Activated naive CD8-positive, alpha-beta T cell (primary cell): ENCODE results near the gene SSPN.
"Not testable (repeated sequence)": the region's sequence is repeated elsewhere in the genome, so short reads cannot be mapped to it uniquely, and the experiment has no call there.

Experiments used
- H3K27ac Mint-ChIP-seq: one replicate; pipeline ENCODE4 v1.8.0; 2021; ENCODE audit warnings: mixed read lengths
- H3K27me3 Mint-ChIP-seq: one replicate; pipeline ENCODE4 v1.8.0; 2021; ENCODE audit warnings: mixed read lengths
- H3K36me3 Mint-ChIP-seq: one replicate; pipeline ENCODE4 v1.8.0; 2021; ENCODE audit warnings: mixed read lengths
- H3K4me1 Mint-ChIP-seq: one replicate; pipeline ENCODE4 v1.8.0; 2021; ENCODE audit warnings: low read depth, mixed read lengths
- H3K4me3 Mint-ChIP-seq: one replicate; pipeline ENCODE4 v1.8.0; 2021; ENCODE audit warnings: mild to moderate bottlenecking, mixed read lengths
- H3K9me3 Mint-ChIP-seq: one replicate; pipeline ENCODE4 v1.8.0; 2021; ENCODE audit warnings: low read depth, mixed read lengths

The SSPN gene

GRCh38 chr12:26231921-26232320 is 36.5 kb downstream of the SSPN start:
- Mint-ChIP-seq H3K4me3 (no peak overlapping the region), H3K4me1 (peaks cover 1% of the 10 kb centered on the region), H3K36me3 (no peaks in the 10 kb centered on the region), H3K27me3 (peaks cover 11% of the 10 kb centered on the region), H3K27ac (no peak overlapping the region), H3K9me3 (no peaks in the 10 kb centered on the region)

- Mint-ChIP-seq H3K4me3 (no peak overlapping the region), H3K27ac (no peak overlapping the region), H3K4me1 (no peaks in the 10 kb centered on the region), H3K9me3 (no peaks in the 10 kb centered on the region), H3K27me3 (peaks cover 7% of the 10 kb centered on the region), H3K36me3 (no peaks in the 10 kb centered on the region)
These were observed 38.3 kb downstream of the SSPN start for GRCh38 chr12:26233631-26234030.

- H3K36me3 Mint-ChIP-seq, H3K4me1 Mint-ChIP-seq, H3K27me3 Mint-ChIP-seq, H3K27ac Mint-ChIP-seq, H3K4me3 Mint-ChIP-seq, H3K9me3 Mint-ChIP-seq: not testable (repeated sequence)
These were observed 40.1 kb downstream of the SSPN start for GRCh38 chr12:26235465-26235864.

- H3K9me3 Mint-ChIP-seq, result no peaks in the 10 kb centered on the region
- no peaks in the 10 kb centered on the region for H3K4me1 Mint-ChIP-seq
- peaks cover 8% of the 10 kb centered on the region for H3K27me3 Mint-ChIP-seq
- no peak overlapping the region for H3K4me3 Mint-ChIP-seq
- no peak overlapping the region for H3K27ac Mint-ChIP-seq
- H3K36me3 Mint-ChIP-seq, result no peaks in the 10 kb centered on the region
These were observed 43.2 kb downstream of the SSPN start for GRCh38 chr12:26238341-26239121.

GRCh38 chr12:26239122-26239851 is 43.9 kb downstream of the SSPN start:
- H3K27ac Mint-ChIP-seq, result no peak overlapping the region
- no peaks in the 10 kb centered on the region for H3K9me3 Mint-ChIP-seq
- H3K4me1 Mint-ChIP-seq, result no peaks in the 10 kb centered on the region
- no peak overlapping the region for H3K4me3 Mint-ChIP-seq
- peaks cover 8% of the 10 kb centered on the region for H3K27me3 Mint-ChIP-seq
- no peaks in the 10 kb centered on the region for H3K36me3 Mint-ChIP-seq

- Mint-ChIP-seq H3K27ac (no peak overlapping the region), H3K36me3 (no peaks in the 10 kb centered on the region), H3K4me1 (no peaks in the 10 kb centered on the region), H3K4me3 (no peak overlapping the region), H3K27me3 (peaks cover 8% of the 10 kb centered on the region), H3K9me3 (no peaks in the 10 kb centered on the region)
These were observed 44.8 kb downstream of the SSPN start for GRCh38 chr12:26239852-26240815.

- Mint-ChIP-seq H3K9me3 (no peaks in the 10 kb centered on the region), H3K27me3 (peaks cover 8% of the 10 kb centered on the region), H3K4me3 (no peak overlapping the region), H3K4me1 (no peaks in the 10 kb centered on the region), H3K36me3 (no peaks in the 10 kb centered on the region), H3K27ac (no peak overlapping the region)
These were observed 45.7 kb downstream of the SSPN start for GRCh38 chr12:26241080-26241479.

GRCh38 chr12:26242683-26243082 is 47.3 kb downstream of the SSPN start:
- Mint-ChIP-seq H3K27ac (no peak overlapping the region), H3K4me3 (no peak overlapping the region), H3K36me3 (no peaks in the 10 kb centered on the region), H3K4me1 (no peaks in the 10 kb centered on the region), H3K9me3 (no peaks in the 10 kb centered on the region), H3K27me3 (peaks cover 7% of the 10 kb centered on the region)

- H3K27ac Mint-ChIP-seq, result no peak overlapping the region
- H3K27me3 Mint-ChIP-seq, result peaks cover 6% of the 10 kb centered on the region
- no peak overlapping the region for H3K4me3 Mint-ChIP-seq
- H3K9me3 Mint-ChIP-seq, result peaks cover 2% of the 10 kb centered on the region
- no peaks in the 10 kb centered on the region for H3K36me3 Mint-ChIP-seq
- H3K4me1 Mint-ChIP-seq, result no peaks in the 10 kb centered on the region
These were observed 49.1 kb downstream of the SSPN start for GRCh38 chr12:26244503-26244902.

GRCh38 chr12:26245175-26245942 is 50.0 kb downstream of the SSPN start:
- no peaks in the 10 kb centered on the region for H3K36me3 Mint-ChIP-seq
- no peak overlapping the region for H3K4me3 Mint-ChIP-seq
- peaks cover 6% of the 10 kb centered on the region for H3K9me3 Mint-ChIP-seq
- peaks cover 2% of the 10 kb centered on the region for H3K27me3 Mint-ChIP-seq
- H3K4me1 Mint-ChIP-seq, result no peaks in the 10 kb centered on the region
- no peak overlapping the region for H3K27ac Mint-ChIP-seq

- Mint-ChIP-seq H3K4me1 (no peaks in the 10 kb centered on the region), H3K36me3 (peaks cover 2% of the 10 kb centered on the region), H3K27me3 (peaks cover 2% of the 10 kb centered on the region), H3K4me3 (no peak overlapping the region), H3K9me3 (peaks cover 6% of the 10 kb centered on the region), H3K27ac (no peak overlapping the region)
These were observed 51.3 kb downstream of the SSPN start for GRCh38 chr12:26246483-26247164.

GRCh38 chr12:26247873-26248272 is 52.5 kb downstream of the SSPN start:
- H3K4me3 Mint-ChIP-seq, result no peak overlapping the region
- H3K9me3 Mint-ChIP-seq, result peaks cover 6% of the 10 kb centered on the region
- peaks cover 2% of the 10 kb centered on the region for H3K36me3 Mint-ChIP-seq
- no peaks in the 10 kb centered on the region for H3K4me1 Mint-ChIP-seq
- no peak overlapping the region for H3K27ac Mint-ChIP-seq
- H3K27me3 Mint-ChIP-seq, result peaks cover 2% of the 10 kb centered on the region

- Mint-ChIP-seq H3K27ac (no peak overlapping the region), H3K9me3 (peaks cover 6% of the 10 kb centered on the region), H3K4me1 (no peaks in the 10 kb centered on the region)
These were observed 55.4 kb downstream of the SSPN start for GRCh38 chr12:26250801-26251200.

GRCh38 chr12:26251600-26251999 is 56.2 kb downstream of the SSPN start:
- no peaks in the 10 kb centered on the region for H3K27me3 Mint-ChIP-seq

More at GRCh38 chr12:26250801-26251200, 55.4 kb downstream of the SSPN start:
- peaks cover 2% of the 10 kb centered on the region for H3K36me3 Mint-ChIP-seq
- H3K27me3 Mint-ChIP-seq, result no peaks in the 10 kb centered on the region
- H3K4me3 Mint-ChIP-seq, result no peak overlapping the region

More at GRCh38 chr12:26251600-26251999, 56.2 kb downstream of the SSPN start:
- H3K27ac Mint-ChIP-seq, result no peak overlapping the region
- no peak overlapping the region for H3K4me3 Mint-ChIP-seq
- H3K4me1 Mint-ChIP-seq, result no peaks in the 10 kb centered on the region
- peaks cover 6% of the 10 kb centered on the region for H3K9me3 Mint-ChIP-seq
- H3K36me3 Mint-ChIP-seq, result peaks cover 2% of the 10 kb centered on the region
